Astrocyte of the cerebellum (primary cell): Measurements from ENCODE around the gene WDHD1.
"Not testable (repeated sequence)": the region's sequence is repeated elsewhere in the genome, so short reads cannot be mapped to it uniquely, and the experiment has no call there.

Experiments used
- DNase-seq: peaks from one replicate; pipeline ENCODE4 v3.0.0-alpha.2; 2011; ENCODE audit warnings: low read depth
- H3K4me3 ChIP-seq: 2 replicates; pipeline ENCODE4 v1.5.1; 2011; ENCODE audit warnings: mild to moderate bottlenecking, low read depth, low read length, moderate library complexity
- CTCF ChIP-seq: IDR thresholded peaks from 2 replicates; pipeline ENCODE4 v1.5.1; 2012; ENCODE audit warnings: low read length, low read depth, moderate library complexity, mild to moderate bottlenecking; ENCODE audit errors: missing control alignments
- in situ Hi-C: cut with HindIII; loops from 2 replicates; pipeline ENCODE4 v1.10.0; 2017; ENCODE audit warnings: low sequenced_read_pairs

The WDHD1 gene

GRCh38 chr14:55070981-55071411 lies 44.1 kb upstream of the WDHD1 start:
- no peak for TF ChIP-seq CTCF
- in situ Hi-C loops: no loop called here
- H3K4me3 ChIP-seq: no peak overlapping the region
- DNase-seq: no peak

GRCh38 chr14:55066223-55066622 lies 39.3 kb upstream of the WDHD1 start:
- in situ Hi-C loops: loop anchor here (5.0 kb wide), 1 partner anchor 66 kb away; no protein-coding TSS in a partner anchor
- H3K4me3 ChIP-seq: no peak overlapping the region
- TF ChIP-seq CTCF: no peak
- no peak for DNase-seq

GRCh38 chr14:55065411-55065810 lies 38.5 kb upstream of the WDHD1 start:
- TF ChIP-seq CTCF: no peak
- no peak for DNase-seq

GRCh38 chr14:55064896-55065295 lies 38.0 kb upstream of the WDHD1 start:
- in situ Hi-C loops: loop anchor here (5.0 kb wide), 1 partner anchor 67 kb away; no protein-coding TSS in a partner anchor
- H3K4me3 ChIP-seq, DNase-seq: not testable (repeated sequence)

More at GRCh38 chr14:55065411-55065810, 38.5 kb upstream of the WDHD1 start:
- H3K4me3 ChIP-seq: no peak overlapping the region
- in situ Hi-C loops: loop anchor here (5.0 kb wide), 1 partner anchor 67 kb away; no protein-coding TSS in a partner anchor

GRCh38 chr14:55062517-55063351 lies 35.8 kb upstream of the WDHD1 start:
- no peak overlapping the region for H3K4me3 ChIP-seq
- no peak for TF ChIP-seq CTCF
- in situ Hi-C loops: no loop called here
- peak; percentile 41 for DNase-seq

GRCh38 chr14:55059333-55059732 lies 32.4 kb upstream of the WDHD1 start:
- TF ChIP-seq CTCF: no peak
- no peak for DNase-seq
- H3K4me3 ChIP-seq: no peak overlapping the region
- in situ Hi-C loops: no loop called here

GRCh38 chr14:55057919-55058318 lies 31.0 kb upstream of the WDHD1 start:
- no peak overlapping the region for H3K4me3 ChIP-seq
- DNase-seq: no peak
- in situ Hi-C loops: no loop called here
- TF ChIP-seq CTCF: no peak
